ENCODE results near the gene FUCA2. TPM values are rescaled to one million over a fixed set of nuclear protein-coding genes. Genes with fewer than 3 reads are reported as not detected.

FUCA2 gene, protein sequence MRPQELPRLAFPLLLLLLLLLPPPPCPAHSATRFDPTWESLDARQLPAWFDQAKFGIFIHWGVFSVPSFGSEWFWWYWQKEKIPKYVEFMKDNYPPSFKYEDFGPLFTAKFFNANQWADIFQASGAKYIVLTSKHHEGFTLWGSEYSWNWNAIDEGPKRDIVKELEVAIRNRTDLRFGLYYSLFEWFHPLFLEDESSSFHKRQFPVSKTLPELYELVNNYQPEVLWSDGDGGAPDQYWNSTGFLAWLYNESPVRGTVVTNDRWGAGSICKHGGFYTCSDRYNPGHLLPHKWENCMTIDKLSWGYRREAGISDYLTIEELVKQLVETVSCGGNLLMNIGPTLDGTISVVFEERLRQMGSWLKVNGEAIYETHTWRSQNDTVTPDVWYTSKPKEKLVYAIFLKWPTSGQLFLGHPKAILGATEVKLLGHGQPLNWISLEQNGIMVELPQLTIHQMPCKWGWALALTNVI
- 10 to 100 TPM; 12.1 to 17.6 TPM for total RNA-seq

DNA sequence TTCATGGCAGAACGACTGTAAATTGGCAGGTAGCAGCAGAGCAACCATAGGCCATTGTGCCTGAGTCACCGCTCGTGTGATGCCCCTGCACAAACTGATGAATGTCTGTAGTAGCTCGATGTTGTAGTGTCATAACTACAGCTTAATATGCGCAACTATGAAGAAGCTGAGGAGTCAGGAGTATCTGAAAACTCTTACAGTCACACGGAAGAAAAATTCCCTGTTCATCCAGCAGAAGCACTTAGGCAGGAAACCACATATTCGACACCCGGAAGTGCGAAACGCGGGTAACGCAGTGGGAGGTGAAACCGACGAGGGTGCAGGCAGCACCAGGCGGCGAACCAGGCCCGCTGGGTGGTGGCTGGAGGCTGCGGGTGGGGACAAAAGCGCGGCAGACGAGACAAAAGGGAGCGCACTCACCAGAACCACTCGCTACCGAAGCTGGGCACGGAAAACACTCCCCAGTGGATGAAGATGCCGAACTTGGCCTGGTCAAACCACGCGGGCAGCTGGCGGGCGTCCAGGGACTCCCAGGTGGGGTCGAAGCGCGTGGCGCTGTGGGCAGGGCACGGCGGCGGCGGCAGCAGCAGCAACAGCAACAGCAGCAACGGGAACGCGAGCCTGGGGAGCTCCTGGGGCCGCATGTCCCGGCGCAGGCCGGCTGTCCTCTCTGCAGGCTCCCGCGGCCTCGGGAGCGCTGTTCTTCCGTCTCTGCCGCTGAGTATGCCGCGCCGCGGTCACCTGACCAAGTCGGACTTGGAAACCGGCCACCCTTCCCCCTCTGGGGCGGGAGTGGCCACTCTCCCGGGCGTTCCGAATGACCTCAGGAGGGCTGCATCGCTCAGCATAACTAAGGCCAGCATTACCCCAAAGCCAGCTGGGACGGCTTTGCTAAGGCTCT lies at the start of gene FUCA2:
FUCA2 (minus strand) TSS at position 730 of the 901 bp plus-strand sequence; CDS start at position 644, 86 bp downstream.
- H3K27ac Mint-ChIP-seq, result peak within 1 kb of the TSS; percentile 95 to 98
- no peaks in the 10 kb centered on the region for H3K9me3 Mint-ChIP-seq
- peak; percentile 57 to 76 for DNase-seq (ENCODE audit: low spot score in 2 of 2)
- H3K36me3 Mint-ChIP-seq, result peaks cover 7 to 25% of the 10 kb centered on the region in 2 donors
- peak; percentile 77 to 84 for ATAC-seq

- Mint-ChIP-seq H3K9me3 (no peaks in the 10 kb centered on the region), H3K27ac (peak overlapping the region in 1 of 2 donors; percentile 88), H3K36me3 (peaks cover 0 to 4% of the 10 kb centered on the region in 2 donors)
- DNase-seq (ENCODE audit: low spot score in 2 of 2) (no peak), ATAC-seq (peak in 1 of 2 donors; percentile 59)
Observed at GRCh38 chr6:143561105-143561704, 49.7 kb upstream of the FUCA2 start.

- ATAC-seq, result no peak
- Mint-ChIP-seq H3K9me3 (no peaks in the 10 kb centered on the region), H3K27ac (no peak overlapping the region), H3K36me3 (peaks cover 0 to 4% of the 10 kb centered on the region in 2 donors)
- no peak for DNase-seq (ENCODE audit: low spot score in 2 of 2)
Observed at GRCh38 chr6:143559051-143559660, 47.6 kb upstream of the FUCA2 start.

GRCh38 chr6:143556529-143556928 lies 45.0 kb upstream of the FUCA2 start:
- no peak overlapping the region for H3K27ac Mint-ChIP-seq
- H3K36me3 Mint-ChIP-seq, result no peaks in the 10 kb centered on the region
- peaks cover 0 to 5% of the 10 kb centered on the region in 2 donors for H3K9me3 Mint-ChIP-seq
- ATAC-seq (no peak), DNase-seq (ENCODE audit: low spot score in 2 of 2) (no peak)

DNA sequence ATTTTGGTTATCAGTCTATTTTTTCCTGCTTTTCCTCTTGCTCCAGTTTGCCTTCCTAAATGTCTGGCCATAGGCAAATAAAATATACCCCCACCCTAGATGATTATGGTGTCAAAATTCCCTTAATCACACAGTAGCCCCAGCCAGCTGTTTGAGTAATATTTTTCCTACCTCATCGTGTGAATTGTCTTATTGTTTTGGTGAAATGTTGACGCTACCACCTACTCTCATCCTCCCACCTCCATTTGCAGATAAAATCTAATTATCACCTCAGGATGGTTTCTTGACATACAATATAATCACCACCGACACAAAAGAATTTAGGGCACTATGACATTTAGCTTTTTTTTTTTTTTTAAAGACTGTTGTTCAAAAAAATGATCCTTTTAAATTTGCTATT lies 44.1 kb upstream of the FUCA2 start:
- peaks cover 0 to 5% of the 10 kb centered on the region in 2 donors for H3K9me3 Mint-ChIP-seq
- peak overlapping the region; percentile 16 to 52 for H3K27ac Mint-ChIP-seq
- DNase-seq (ENCODE audit: low spot score in 2 of 2) (no peak), ATAC-seq (peak in 1 of 2 donors; percentile 31)
- H3K36me3 Mint-ChIP-seq, result no peaks in the 10 kb centered on the region

GRCh38 chr6:143555071-143555492 lies 43.6 kb upstream of the FUCA2 start:
- H3K36me3 Mint-ChIP-seq, result no peaks in the 10 kb centered on the region
- ATAC-seq (peak; percentile 37 to 59), DNase-seq (ENCODE audit: low spot score in 2 of 2) (no peak)
- H3K27ac Mint-ChIP-seq, result peak overlapping the region; percentile 20 to 52
- H3K9me3 Mint-ChIP-seq, result peaks cover 0 to 5% of the 10 kb centered on the region in 2 donors

DNA sequence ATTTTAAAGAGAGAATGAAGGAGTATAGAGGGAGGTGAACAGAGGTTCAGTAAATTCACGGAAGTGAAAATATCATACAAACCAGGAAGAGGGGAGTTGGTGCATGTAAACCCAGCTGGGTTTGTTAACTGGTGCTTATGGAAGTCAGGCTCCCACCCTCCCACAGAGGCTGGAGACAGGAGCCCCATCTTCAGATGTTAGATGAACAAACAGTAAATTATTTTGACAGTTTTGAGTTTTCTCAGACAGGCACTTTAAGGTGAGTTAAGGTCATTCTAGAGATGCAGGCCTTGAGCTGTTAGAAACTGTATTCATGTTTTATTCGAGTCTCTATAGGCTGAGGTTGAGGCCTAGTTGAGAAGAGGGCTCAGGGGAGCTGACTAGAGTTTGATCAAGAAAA lies 41.8 kb upstream of the FUCA2 start:
- ATAC-seq, result no peak
- H3K9me3 Mint-ChIP-seq, result peaks cover 0 to 5% of the 10 kb centered on the region in 2 donors
- H3K36me3 Mint-ChIP-seq, result no peaks in the 10 kb centered on the region
- peak overlapping the region; percentile 13 to 52 for H3K27ac Mint-ChIP-seq
- DNase-seq (ENCODE audit: low spot score in 2 of 2), result no peak

DNA sequence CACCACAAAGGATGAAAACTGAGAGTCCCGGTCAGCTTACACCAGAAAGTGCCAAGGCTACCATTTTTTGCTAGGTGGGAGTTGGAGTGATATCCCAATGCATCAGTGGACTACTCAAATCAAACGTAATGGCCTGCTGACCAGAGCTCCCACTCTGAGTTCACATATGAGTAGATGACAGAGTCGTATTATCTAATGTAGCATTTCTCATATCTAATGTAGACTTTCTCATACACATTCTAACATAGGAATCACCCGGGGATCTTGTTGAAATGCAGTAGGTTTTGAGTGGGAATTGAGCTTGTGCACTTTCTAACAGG lies 38.4 kb upstream of the FUCA2 start:
- no peaks in the 10 kb centered on the region for H3K36me3 Mint-ChIP-seq
- ATAC-seq (no peak), DNase-seq (ENCODE audit: low spot score in 2 of 2) (no peak)
- peaks cover 0 to 5% of the 10 kb centered on the region in 2 donors for H3K9me3 Mint-ChIP-seq
- H3K27ac Mint-ChIP-seq, result no peak overlapping the region

- no peak overlapping the region for H3K27ac Mint-ChIP-seq
- peak in 1 of 2 donors; percentile 56 for DNase-seq (ENCODE audit: low spot score in 2 of 2)
- ATAC-seq, result peak; percentile 66 to 89
- H3K36me3 Mint-ChIP-seq, result no peaks in the 10 kb centered on the region
- H3K9me3 Mint-ChIP-seq, result peaks cover 0 to 5% of the 10 kb centered on the region in 2 donors
Observed at GRCh38 chr6:143549221-143549948, 37.9 kb upstream of the FUCA2 start.

- no peak for ATAC-seq
- DNase-seq (ENCODE audit: low spot score in 2 of 2), result no peak
- Mint-ChIP-seq H3K36me3 (no peaks in the 10 kb centered on the region), H3K9me3 (no peaks in the 10 kb centered on the region), H3K27ac (no peak overlapping the region)
Observed at GRCh38 chr6:143546599-143546998, 35.1 kb upstream of the FUCA2 start.

- no peaks in the 10 kb centered on the region for H3K9me3 Mint-ChIP-seq
- peak overlapping the region in 1 of 2 donors; percentile 46 for H3K27ac Mint-ChIP-seq
- ATAC-seq (peak; percentile 69 to 77), DNase-seq (ENCODE audit: low spot score in 2 of 2) (no peak)
- no peaks in the 10 kb centered on the region for H3K36me3 Mint-ChIP-seq
Observed at GRCh38 chr6:143545976-143546547, 34.5 kb upstream of the FUCA2 start.

DNA sequence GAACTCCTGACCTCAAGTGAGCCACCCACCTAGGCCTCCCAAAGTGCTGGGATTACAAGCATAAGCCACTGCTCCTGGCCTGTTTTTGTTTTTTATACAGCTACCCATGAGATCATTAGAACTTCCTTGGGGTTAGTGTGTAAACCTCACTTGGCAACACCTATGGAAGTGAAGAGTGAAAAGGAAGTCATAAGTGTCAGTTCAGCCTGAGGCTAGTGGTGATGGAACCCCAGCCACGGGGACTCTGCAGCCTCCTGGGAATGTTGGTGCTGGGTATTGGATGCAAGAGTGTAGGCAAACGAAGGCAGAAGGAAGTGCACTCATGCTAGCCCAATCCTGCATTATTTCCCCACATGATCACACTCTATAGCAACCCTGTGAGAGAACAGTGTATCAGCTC lies 33.6 kb upstream of the FUCA2 start:
- no peaks in the 10 kb centered on the region for H3K9me3 Mint-ChIP-seq
- peak overlapping the region; percentile 46 to 76 for H3K27ac Mint-ChIP-seq
- H3K36me3 Mint-ChIP-seq, result no peaks in the 10 kb centered on the region
- DNase-seq (ENCODE audit: low spot score in 2 of 2) (no peak), ATAC-seq (no peak)

GRCh38 chr6:143544011-143544696 lies 32.6 kb upstream of the FUCA2 start:
- no peaks in the 10 kb centered on the region for H3K9me3 Mint-ChIP-seq
- DNase-seq (ENCODE audit: low spot score in 2 of 2) (no peak), ATAC-seq (no peak)
- no peaks in the 10 kb centered on the region for H3K36me3 Mint-ChIP-seq
- peak overlapping the region in 1 of 2 donors; percentile 18 for H3K27ac Mint-ChIP-seq

DNA sequence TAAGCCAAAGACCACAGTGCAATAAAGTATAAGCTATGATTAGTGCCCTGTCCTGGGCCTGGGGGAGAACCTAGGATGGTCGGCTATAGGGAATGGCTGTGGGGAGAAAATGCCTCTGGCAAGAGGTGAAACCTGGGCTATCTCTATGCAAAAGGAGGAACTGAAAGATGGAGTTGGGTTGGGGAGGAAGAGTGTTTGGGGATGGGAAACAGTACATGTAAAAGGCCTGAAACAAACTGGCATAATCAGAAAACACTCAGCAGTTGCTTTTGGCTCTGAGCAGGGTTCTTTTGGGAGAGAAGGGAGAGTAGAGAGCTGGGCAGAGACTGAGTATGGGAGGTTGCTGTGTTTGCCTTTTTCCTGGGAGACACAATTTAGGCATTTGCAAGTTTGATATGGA lies 31.9 kb upstream of the FUCA2 start:
- no peaks in the 10 kb centered on the region for H3K9me3 Mint-ChIP-seq
- peak overlapping the region in 1 of 2 donors; percentile 52 for H3K27ac Mint-ChIP-seq
- ATAC-seq (no peak), DNase-seq (ENCODE audit: low spot score in 2 of 2) (no peak)
- H3K36me3 Mint-ChIP-seq, result no peaks in the 10 kb centered on the region

DNA sequence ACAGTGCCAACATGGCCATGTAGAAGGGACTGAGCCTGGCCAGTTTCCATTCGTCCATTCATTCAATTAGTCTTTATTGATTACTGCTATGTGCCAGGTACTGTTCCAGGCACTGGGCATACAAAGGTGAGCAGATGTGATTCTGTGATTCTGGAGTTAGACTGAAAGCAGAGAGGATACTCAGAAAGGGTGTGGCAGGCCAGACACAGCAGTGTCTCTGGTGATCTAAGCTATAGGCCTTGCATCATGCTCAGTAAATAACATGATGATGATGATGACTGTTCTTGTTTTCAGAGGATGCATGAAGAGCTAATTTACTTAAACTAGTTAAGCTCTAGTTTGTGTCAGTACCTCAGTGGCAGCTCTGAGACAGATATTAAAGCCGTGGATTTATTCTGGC lies 31.4 kb upstream of the FUCA2 start:
- no peaks in the 10 kb centered on the region for H3K9me3 Mint-ChIP-seq
- ATAC-seq, result peak in 1 of 2 donors; percentile 39
- peak overlapping the region in 1 of 2 donors; percentile 52 for H3K27ac Mint-ChIP-seq
- DNase-seq (ENCODE audit: low spot score in 2 of 2), result no peak
- H3K36me3 Mint-ChIP-seq, result no peaks in the 10 kb centered on the region
